GM23338 (cell line): ENCODE results near the gene CMKLR1. TPM values are rescaled to one million over a fixed set of nuclear protein-coding genes. Genes with fewer than 3 reads are reported as not detected.

Source experiments
- ATAC-seq: fragments of 200-7000 bp; cut with Tn5 transposase; 3 replicates; pipeline ENCODE4 v1.9.1; 2020
- DNase-seq: peaks from one replicate; pipeline ENCODE4 v3.0.0-alpha.2; 2015; ENCODE audit warnings: low spot score
- H2AFZ ChIP-seq: fragments of 200-600 bp; sonication (generic); 2 replicates; pipeline ENCODE4 v1.8.0; 2016; ENCODE audit warnings: antibody characterized with exemption, mild to moderate bottlenecking, moderate library complexity
- H3F3A ChIP-seq: fragments of 200-600 bp; sonication (generic); replicated peaks from 2 replicates; pipeline ENCODE4 v1.8.0; 2017; ENCODE audit warnings: antibody characterized with exemption, mixed run types, low read depth
- H3K27ac ChIP-seq: fragments of 200-600 bp; sonication (generic); 2 replicates; pipeline ENCODE4 v1.6.1; 2016; ENCODE audit warnings: low read depth
- H3K27me3 ChIP-seq: fragments of 200-600 bp; sonication (generic); 2 replicates; pipeline ENCODE4 v1.8.0; 2016; ENCODE audit warnings: mild to moderate bottlenecking, mixed run types, moderate library complexity; ENCODE audit not compliant: insufficient read depth
- H3K36me3 ChIP-seq: fragments of 200-600 bp; sonication (generic); 2 replicates; pipeline ENCODE4 v1.8.0; 2016; ENCODE audit warnings: mild to moderate bottlenecking; ENCODE audit not compliant: insufficient read depth
- H3K4me1 ChIP-seq: fragments of 200-600 bp; sonication (generic); 2 replicates; pipeline ENCODE4 v1.8.0; 2016; ENCODE audit warnings: mild to moderate bottlenecking, moderate library complexity; ENCODE audit not compliant: insufficient read depth
- H3K4me2 ChIP-seq: fragments of 200-600 bp; sonication (generic); 2 replicates; pipeline ENCODE4 v1.7.1; 2017; ENCODE audit warnings: mixed run types
- H3K4me3 ChIP-seq: fragments of 200-600 bp; sonication (generic); 2 replicates; pipeline ENCODE4 v1.6.1; 2016; ENCODE audit warnings: mixed run types
- H3K79me2 ChIP-seq: fragments of 200-600 bp; sonication (generic); replicated peaks from 2 replicates; pipeline ENCODE4 v1.8.0; 2017; ENCODE audit warnings: mild to moderate bottlenecking; ENCODE audit not compliant: insufficient read depth
- H3K9me2 ChIP-seq: fragments of 200-600 bp; sonication (generic); 2 replicates; pipeline ENCODE4 v1.8.0; 2017; ENCODE audit not compliant: insufficient read depth
- H4K20me1 ChIP-seq: fragments of 200-600 bp; sonication (generic); replicated peaks from 2 replicates; pipeline ENCODE4 v1.8.0; 2017; ENCODE audit warnings: mild to moderate bottlenecking; ENCODE audit not compliant: insufficient read depth
- H3K27ac Mint-ChIP-seq: 2 replicates; pipeline ENCODE4 v1.8.0; 2020; ENCODE audit warnings: inconsistent platforms, mild to moderate bottlenecking, moderate library complexity, mixed read lengths
- H3K27me3 Mint-ChIP-seq: 3 replicates; pipeline ENCODE4 v1.8.0; 2022; ENCODE audit warnings: low read depth, mild to moderate bottlenecking, moderate library complexity, mixed read lengths, inconsistent platforms; ENCODE audit not compliant: insufficient read depth, poor library complexity
- H3K36me3 Mint-ChIP-seq: 3 replicates; pipeline ENCODE4 v1.8.0; 2021; ENCODE audit warnings: low read depth, mild to moderate bottlenecking, inconsistent platforms, moderate library complexity, mixed read lengths
- H3K4me1 Mint-ChIP-seq: 3 replicates; pipeline ENCODE4 v1.8.0; 2020; ENCODE audit warnings: mild to moderate bottlenecking, inconsistent platforms, mixed read lengths
- H3K4me3 Mint-ChIP-seq: 3 replicates; pipeline ENCODE4 v1.8.0; 2021; ENCODE audit warnings: moderate library complexity, mild to moderate bottlenecking, inconsistent platforms, mixed read lengths
- H3K9me3 Mint-ChIP-seq: 3 replicates; pipeline ENCODE4 v1.8.0; 2020; ENCODE audit warnings: moderate library complexity, mild to moderate bottlenecking, inconsistent platforms, mixed read lengths
- CREB1 ChIP-seq: fragments of 250-450 bp; sonication (Bioruptor Pico); IDR thresholded peaks from 2 replicates; pipeline ENCODE4 v1.5.0; 2020; ENCODE audit warnings: low read depth, mild to moderate bottlenecking, moderate library complexity
- ETS1 ChIP-seq: IDR thresholded peaks from 2 replicates; pipeline ENCODE4 v1.6.1; 2016; ENCODE audit warnings: antibody characterized with exemption
- EZH2 ChIP-seq: fragments of 200-600 bp; sonication (generic); IDR thresholded peaks from one replicate; pipeline ENCODE4 v1.8.0; 2017; ENCODE audit warnings: antibody characterized with exemption, mild to moderate bottlenecking, low read depth; ENCODE audit not compliant: unreplicated experiment
- EZH2phosphoT487 ChIP-seq: fragments of 200-600 bp; sonication (generic); IDR thresholded peaks from one replicate; pipeline ENCODE4 v1.8.1; 2018; ENCODE audit warnings: antibody characterized with exemption; ENCODE audit not compliant: unreplicated experiment
- JUNB ChIP-seq: IDR thresholded peaks from one replicate; pipeline ENCODE4 v1.6.1; 2016; ENCODE audit warnings: antibody characterized with exemption; ENCODE audit not compliant: unreplicated experiment
- NANOG ChIP-seq: IDR thresholded peaks from 2 replicates; pipeline ENCODE4 v1.6.1; 2016; ENCODE audit warnings: antibody characterized with exemption, borderline replicate concordance
- POLR2AphosphoS5 ChIP-seq: IDR thresholded peaks from 2 replicates; pipeline ENCODE4 v1.6.1; 2016; ENCODE audit warnings: antibody characterized with exemption, low read depth
- STAT1 ChIP-seq: IDR thresholded peaks from one replicate; pipeline ENCODE4 v1.6.1; 2016; ENCODE audit warnings: antibody characterized with exemption; ENCODE audit not compliant: unreplicated experiment
- ZNF114 ChIP-seq: fragments of 250-450 bp; sonication (Bioruptor Pico); IDR thresholded peaks from 2 replicates; pipeline ENCODE4 v1.5.0; 2020; ENCODE audit warnings: mild to moderate bottlenecking, moderate library complexity
- ZNF331 ChIP-seq: fragments of 250-450 bp; sonication (Bioruptor Pico); IDR thresholded peaks from 2 replicates; pipeline ENCODE4 v1.5.0; 2020; ENCODE audit warnings: low read depth, mild to moderate bottlenecking, moderate library complexity
- polyA plus RNA-seq: library from polyadenylated mRNA; unstranded; fragments of >200 nt; fragmentation: Nextera tagmentation; extraction: Ambion mirVana; gene quantifications from 2 replicates; pipeline ENCODE4 v1.2.1, GENCODE V29; 2016
- total RNA-seq: library from RNA; depleted of rRNA; stranded (reverse); fragments of >200 nt; shearing (Covaris generic); gene quantifications from 2 replicates; pipeline ENCODE4 v1.2.3, GENCODE V29; 2014
- TF ChIP-seq, protein P1 (sequence below), 2 experiments: fragments of 200-600 bp in 1 of 2; sonication (generic) in 1 of 2; conservative IDR thresholded peaks; 2 replicates each; pipeline versions ENCODE4 v1.5.1 to v1.6.1; 2016 to 2017; ENCODE audit warnings: antibody characterized with exemption in 2 of 2, low read depth in 2 of 2, mild to moderate bottlenecking in 2 of 2, moderate library complexity in 1 of 2
- TF ChIP-seq, protein P2 (sequence below): fragments of 250-450 bp; sonication (Bioruptor Pico); IDR thresholded peaks from 2 replicates; pipeline ENCODE4 v1.5.0; 2020; ENCODE audit warnings: mild to moderate bottlenecking, moderate library complexity
- TF ChIP-seq, protein P3 (sequence below): IDR thresholded peaks from one replicate; pipeline ENCODE4 v1.6.1; 2018; ENCODE audit warnings: antibody characterized with exemption; ENCODE audit not compliant: unreplicated experiment

Gene CMKLR1
- total and polyA plus RNA-seq, 2 experiments from 2014 or later = 0.40 to 2.6 TPM

GRCh38 chr12:108387771-108388170, 48.7 kb upstream of the CMKLR1 start (continued):
- TF ChIP-seq ZNF331 = no peak

- peaks cover 4% of the 10 kb centered on the region; the same call in 2 of the 3 replicates for H3K36me3 Mint-ChIP-seq
- peaks cover 13% of the 10 kb centered on the region for H3K9me3 Mint-ChIP-seq
- no peaks in the 10 kb centered on the region for H4K20me1 ChIP-seq
- no peak overlapping the region for H3K27ac ChIP-seq
- 0 out of 2 replicates have a peak, but pooled peaks cover 9% of the 10 kb centered on the region for H3K9me2 ChIP-seq
- no peaks in the 10 kb centered on the region for H3F3A ChIP-seq
- H3K27ac Mint-ChIP-seq = no peak overlapping the region
- H2AFZ ChIP-seq = no peak overlapping the region
- ATAC-seq (no peak), DNase-seq (no peak)
- peaks cover 5% of the 10 kb centered on the region for H3K4me1 ChIP-seq
- H3K27me3 Mint-ChIP-seq = no peaks in the 10 kb centered on the region
- H3K4me2 ChIP-seq = no peak overlapping the region
- H3K4me3 Mint-ChIP-seq = no peak overlapping the region
- TF ChIP-seq NANOG (no peak), STAT1 (no peak), ZNF114 (no peak), JUNB (no peak), POLR2AphosphoS5 (no peak), CREB1 (CRISPR knock-in tag) (no peak), ETS1 (no peak), ZNF331 (no peak), EZH2phosphoT487 (no peak), EZH2 (no peak)
- TF ChIP-seq, protein P1, sequence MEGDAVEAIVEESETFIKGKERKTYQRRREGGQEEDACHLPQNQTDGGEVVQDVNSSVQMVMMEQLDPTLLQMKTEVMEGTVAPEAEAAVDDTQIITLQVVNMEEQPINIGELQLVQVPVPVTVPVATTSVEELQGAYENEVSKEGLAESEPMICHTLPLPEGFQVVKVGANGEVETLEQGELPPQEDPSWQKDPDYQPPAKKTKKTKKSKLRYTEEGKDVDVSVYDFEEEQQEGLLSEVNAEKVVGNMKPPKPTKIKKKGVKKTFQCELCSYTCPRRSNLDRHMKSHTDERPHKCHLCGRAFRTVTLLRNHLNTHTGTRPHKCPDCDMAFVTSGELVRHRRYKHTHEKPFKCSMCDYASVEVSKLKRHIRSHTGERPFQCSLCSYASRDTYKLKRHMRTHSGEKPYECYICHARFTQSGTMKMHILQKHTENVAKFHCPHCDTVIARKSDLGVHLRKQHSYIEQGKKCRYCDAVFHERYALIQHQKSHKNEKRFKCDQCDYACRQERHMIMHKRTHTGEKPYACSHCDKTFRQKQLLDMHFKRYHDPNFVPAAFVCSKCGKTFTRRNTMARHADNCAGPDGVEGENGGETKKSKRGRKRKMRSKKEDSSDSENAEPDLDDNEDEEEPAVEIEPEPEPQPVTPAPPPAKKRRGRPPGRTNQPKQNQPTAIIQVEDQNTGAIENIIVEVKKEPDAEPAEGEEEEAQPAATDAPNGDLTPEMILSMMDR (conservative IDR thresholded peaks at IDR 0.05; ENCODE audit: low read depth in 2 of 2) = no peak
- TF ChIP-seq, protein P2, sequence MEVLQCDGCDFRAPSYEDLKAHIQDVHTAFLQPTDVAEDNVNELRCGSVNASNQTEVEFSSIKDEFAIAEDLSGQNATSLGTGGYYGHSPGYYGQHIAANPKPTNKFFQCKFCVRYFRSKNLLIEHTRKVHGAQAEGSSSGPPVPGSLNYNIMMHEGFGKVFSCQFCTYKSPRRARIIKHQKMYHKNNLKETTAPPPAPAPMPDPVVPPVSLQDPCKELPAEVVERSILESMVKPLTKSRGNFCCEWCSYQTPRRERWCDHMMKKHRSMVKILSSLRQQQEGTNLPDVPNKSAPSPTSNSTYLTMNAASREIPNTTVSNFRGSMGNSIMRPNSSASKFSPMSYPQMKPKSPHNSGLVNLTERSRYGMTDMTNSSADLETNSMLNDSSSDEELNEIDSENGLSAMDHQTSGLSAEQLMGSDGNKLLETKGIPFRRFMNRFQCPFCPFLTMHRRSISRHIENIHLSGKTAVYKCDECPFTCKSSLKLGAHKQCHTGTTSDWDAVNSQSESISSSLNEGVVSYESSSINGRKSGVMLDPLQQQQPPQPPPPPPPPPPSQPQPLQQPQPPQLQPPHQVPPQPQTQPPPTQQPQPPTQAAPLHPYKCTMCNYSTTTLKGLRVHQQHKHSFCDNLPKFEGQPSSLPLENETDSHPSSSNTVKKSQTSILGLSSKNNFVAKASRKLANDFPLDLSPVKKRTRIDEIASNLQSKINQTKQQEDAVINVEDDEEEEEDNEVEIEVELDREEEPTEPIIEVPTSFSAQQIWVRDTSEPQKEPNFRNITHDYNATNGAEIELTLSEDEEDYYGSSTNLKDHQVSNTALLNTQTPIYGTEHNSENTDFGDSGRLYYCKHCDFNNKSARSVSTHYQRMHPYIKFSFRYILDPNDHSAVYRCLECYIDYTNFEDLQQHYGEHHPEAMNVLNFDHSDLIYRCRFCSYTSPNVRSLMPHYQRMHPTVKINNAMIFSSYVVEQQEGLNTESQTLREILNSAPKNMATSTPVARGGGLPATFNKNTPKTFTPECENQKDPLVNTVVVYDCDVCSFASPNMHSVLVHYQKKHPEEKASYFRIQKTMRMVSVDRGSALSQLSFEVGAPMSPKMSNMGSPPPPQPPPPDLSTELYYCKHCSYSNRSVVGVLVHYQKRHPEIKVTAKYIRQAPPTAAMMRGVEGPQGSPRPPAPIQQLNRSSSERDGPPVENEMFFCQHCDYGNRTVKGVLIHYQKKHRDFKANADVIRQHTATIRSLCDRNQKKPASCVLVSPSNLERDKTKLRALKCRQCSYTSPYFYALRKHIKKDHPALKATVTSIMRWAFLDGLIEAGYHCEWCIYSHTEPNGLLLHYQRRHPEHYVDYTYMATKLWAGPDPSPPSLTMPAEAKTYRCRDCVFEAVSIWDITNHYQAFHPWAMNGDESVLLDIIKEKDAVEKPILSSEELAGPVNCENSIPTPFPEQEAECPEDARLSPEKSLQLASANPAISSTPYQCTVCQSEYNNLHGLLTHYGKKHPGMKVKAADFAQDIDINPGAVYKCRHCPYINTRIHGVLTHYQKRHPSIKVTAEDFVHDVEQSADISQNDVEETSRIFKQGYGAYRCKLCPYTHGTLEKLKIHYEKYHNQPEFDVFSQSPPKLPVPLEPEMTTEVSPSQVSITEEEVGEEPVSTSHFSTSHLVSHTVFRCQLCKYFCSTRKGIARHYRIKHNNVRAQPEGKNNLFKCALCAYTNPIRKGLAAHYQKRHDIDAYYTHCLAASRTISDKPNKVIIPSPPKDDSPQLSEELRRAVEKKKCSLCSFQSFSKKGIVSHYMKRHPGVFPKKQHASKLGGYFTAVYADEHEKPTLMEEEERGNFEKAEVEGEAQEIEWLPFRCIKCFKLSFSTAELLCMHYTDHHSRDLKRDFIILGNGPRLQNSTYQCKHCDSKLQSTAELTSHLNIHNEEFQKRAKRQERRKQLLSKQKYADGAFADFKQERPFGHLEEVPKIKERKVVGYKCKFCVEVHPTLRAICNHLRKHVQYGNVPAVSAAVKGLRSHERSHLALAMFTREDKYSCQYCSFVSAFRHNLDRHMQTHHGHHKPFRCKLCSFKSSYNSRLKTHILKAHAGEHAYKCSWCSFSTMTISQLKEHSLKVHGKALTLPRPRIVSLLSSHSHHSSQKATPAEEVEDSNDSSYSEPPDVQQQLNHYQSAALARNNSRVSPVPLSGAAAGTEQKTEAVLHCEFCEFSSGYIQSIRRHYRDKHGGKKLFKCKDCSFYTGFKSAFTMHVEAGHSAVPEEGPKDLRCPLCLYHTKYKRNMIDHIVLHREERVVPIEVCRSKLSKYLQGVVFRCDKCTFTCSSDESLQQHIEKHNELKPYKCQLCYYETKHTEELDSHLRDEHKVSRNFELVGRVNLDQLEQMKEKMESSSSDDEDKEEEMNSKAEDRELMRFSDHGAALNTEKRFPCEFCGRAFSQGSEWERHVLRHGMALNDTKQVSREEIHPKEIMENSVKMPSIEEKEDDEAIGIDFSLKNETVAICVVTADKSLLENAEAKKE = no peak
- TF ChIP-seq, protein P3, sequence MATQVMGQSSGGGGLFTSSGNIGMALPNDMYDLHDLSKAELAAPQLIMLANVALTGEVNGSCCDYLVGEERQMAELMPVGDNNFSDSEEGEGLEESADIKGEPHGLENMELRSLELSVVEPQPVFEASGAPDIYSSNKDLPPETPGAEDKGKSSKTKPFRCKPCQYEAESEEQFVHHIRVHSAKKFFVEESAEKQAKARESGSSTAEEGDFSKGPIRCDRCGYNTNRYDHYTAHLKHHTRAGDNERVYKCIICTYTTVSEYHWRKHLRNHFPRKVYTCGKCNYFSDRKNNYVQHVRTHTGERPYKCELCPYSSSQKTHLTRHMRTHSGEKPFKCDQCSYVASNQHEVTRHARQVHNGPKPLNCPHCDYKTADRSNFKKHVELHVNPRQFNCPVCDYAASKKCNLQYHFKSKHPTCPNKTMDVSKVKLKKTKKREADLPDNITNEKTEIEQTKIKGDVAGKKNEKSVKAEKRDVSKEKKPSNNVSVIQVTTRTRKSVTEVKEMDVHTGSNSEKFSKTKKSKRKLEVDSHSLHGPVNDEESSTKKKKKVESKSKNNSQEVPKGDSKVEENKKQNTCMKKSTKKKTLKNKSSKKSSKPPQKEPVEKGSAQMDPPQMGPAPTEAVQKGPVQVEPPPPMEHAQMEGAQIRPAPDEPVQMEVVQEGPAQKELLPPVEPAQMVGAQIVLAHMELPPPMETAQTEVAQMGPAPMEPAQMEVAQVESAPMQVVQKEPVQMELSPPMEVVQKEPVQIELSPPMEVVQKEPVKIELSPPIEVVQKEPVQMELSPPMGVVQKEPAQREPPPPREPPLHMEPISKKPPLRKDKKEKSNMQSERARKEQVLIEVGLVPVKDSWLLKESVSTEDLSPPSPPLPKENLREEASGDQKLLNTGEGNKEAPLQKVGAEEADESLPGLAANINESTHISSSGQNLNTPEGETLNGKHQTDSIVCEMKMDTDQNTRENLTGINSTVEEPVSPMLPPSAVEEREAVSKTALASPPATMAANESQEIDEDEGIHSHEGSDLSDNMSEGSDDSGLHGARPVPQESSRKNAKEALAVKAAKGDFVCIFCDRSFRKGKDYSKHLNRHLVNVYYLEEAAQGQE = no peak
- H3K36me3 ChIP-seq = no peaks in the 10 kb centered on the region
- H3K4me1 Mint-ChIP-seq = no peaks in the 10 kb centered on the region; the same call in 2 of the 3 replicates
- H3K79me2 ChIP-seq = no peaks in the 10 kb centered on the region
- no peaks in the 10 kb centered on the region for H3K27me3 ChIP-seq
- no peak overlapping the region for H3K4me3 ChIP-seq
Measured at GRCh38 chr12:108386709-108387360, 47.7 kb upstream of the CMKLR1 start.
